CD4-positive, alpha-beta T cell (primary cell): ENCODE results near the gene TPRG1L. TPM values are rescaled to one million over a fixed set of nuclear protein-coding genes. Genes with fewer than 3 reads are reported as not detected.

ENCODE experiments used
- ATAC-seq: fragments of 200-7000 bp; cut with Tn5 transposase; one replicate; pipeline ENCODE4 v1.10.0; 2022; ENCODE audit warnings: mild to moderate bottlenecking; ENCODE audit not compliant: poor library complexity
- CTCF ChIA-PET: fragments of 350-600 bp; sonication (Branson Sonifier 250); formaldehyde crosslinking; loops from one replicate; lab custom pipeline; 2021; ENCODE audit warnings: antibody characterized with exemption, inconsistent platforms; lab: Charles Lee
- POLR2A ChIA-PET: fragments of 350-600 bp; sonication (Branson Sonifier 250); formaldehyde crosslinking; loops from one replicate; lab custom pipeline; 2021; ENCODE audit warnings: antibody characterized with exemption, inconsistent platforms; lab: Charles Lee
- DNase-seq, 14 experiments: peaks; one replicate each; pipeline ENCODE4 v3.0.0-alpha.2; 2013 to 2020; ENCODE audit warnings: mixed read lengths in 2 of 14
- H3K27ac ChIP-seq, 2 donors: one replicate each; pipeline versions ENCODE4 v1.5.1 to v1.7.0; 2013; ENCODE audit warnings: low read length in 2 of 2, low read depth in 1 of 2, mild to moderate bottlenecking in 1 of 2
- H3K27me3 ChIP-seq, 2 experiments: 1 replicate in 1 of 2; 2 replicates in 1 of 2; pipeline versions ENCODE4 v1.6.1 to v1.7.0; 2013; ENCODE audit warnings: low read length in 2 of 2, control low read depth in 1 of 2, mild to moderate bottlenecking in 1 of 2, moderate library complexity in 1 of 2; ENCODE audit not compliant: insufficient read depth in 2 of 2, control insufficient read depth in 1 of 2
- H3K36me3 ChIP-seq: one replicate; pipeline ENCODE4 v1.6.1; 2013; ENCODE audit warnings: low read length, control low read depth; ENCODE audit not compliant: insufficient read depth
- H3K4me1 ChIP-seq: one replicate; pipeline ENCODE4 v1.6.1; 2013; ENCODE audit warnings: low read length, control low read depth; ENCODE audit not compliant: insufficient read depth
- H3K4me3 ChIP-seq: one replicate; pipeline ENCODE4 v1.5.1; 2013; ENCODE audit warnings: mild to moderate bottlenecking, low read length, moderate library complexity
- H3K9me3 ChIP-seq, 2 experiments: 1 replicate in 1 of 2; 2 replicates in 1 of 2; pipeline versions ENCODE4 v1.6.1 to v1.7.0; 2013; ENCODE audit warnings: low read length in 2 of 2, mild to moderate bottlenecking in 2 of 2, control low read depth in 1 of 2, moderate library complexity in 1 of 2; ENCODE audit not compliant: control insufficient read depth in 1 of 2, insufficient read depth in 1 of 2
- H3K27ac Mint-ChIP-seq: one replicate; pipeline ENCODE4 v1.8.0; 2020; ENCODE audit warnings: mixed read lengths
- H3K27me3 Mint-ChIP-seq: one replicate; pipeline ENCODE4 v1.8.0; 2021; ENCODE audit warnings: mixed read lengths
- H3K36me3 Mint-ChIP-seq: one replicate; pipeline ENCODE4 v1.8.0; 2021; ENCODE audit warnings: low read depth, mixed read lengths
- H3K4me1 Mint-ChIP-seq: one replicate; pipeline ENCODE4 v1.8.0; 2021; ENCODE audit warnings: low read depth, mixed read lengths
- H3K4me3 Mint-ChIP-seq: one replicate; pipeline ENCODE4 v1.8.0; 2020; ENCODE audit warnings: mild to moderate bottlenecking, mixed read lengths
- H3K9me3 Mint-ChIP-seq: one replicate; pipeline ENCODE4 v1.8.0; 2020; ENCODE audit warnings: mixed read lengths
- intact Hi-C, 2 experiments: fragments of 100-400 bp; cut with DNase I in 1 of 2; cut with micrococcal nuclease in 1 of 2; formaldehyde crosslinking; loops; one replicate each; pipeline versions ENCODE4 v1.15.1 to v1.9.0; 2023 to 2025; cut with DNase I, micrococcal nuclease
- total RNA-seq, 174 experiments: library from RNA in 2 of 174; stranded (reverse) in 2 of 174; gene quantifications; one replicate each; pipeline ENCODE4 v1.2.3 and lab custom pipeline; 2021 to 2026
- TF ChIP-seq, protein P1 (sequence below): fragments of 200-600 bp; IDR thresholded peaks from one replicate; pipeline ENCODE4 v1.8.0; 2022; ENCODE audit warnings: antibody characterized with exemption, mild to moderate bottlenecking

The TPRG1L gene
- total RNA-seq, 2 experiments from 2014 or later = 46.5 to 48.3 TPM

DNA sequence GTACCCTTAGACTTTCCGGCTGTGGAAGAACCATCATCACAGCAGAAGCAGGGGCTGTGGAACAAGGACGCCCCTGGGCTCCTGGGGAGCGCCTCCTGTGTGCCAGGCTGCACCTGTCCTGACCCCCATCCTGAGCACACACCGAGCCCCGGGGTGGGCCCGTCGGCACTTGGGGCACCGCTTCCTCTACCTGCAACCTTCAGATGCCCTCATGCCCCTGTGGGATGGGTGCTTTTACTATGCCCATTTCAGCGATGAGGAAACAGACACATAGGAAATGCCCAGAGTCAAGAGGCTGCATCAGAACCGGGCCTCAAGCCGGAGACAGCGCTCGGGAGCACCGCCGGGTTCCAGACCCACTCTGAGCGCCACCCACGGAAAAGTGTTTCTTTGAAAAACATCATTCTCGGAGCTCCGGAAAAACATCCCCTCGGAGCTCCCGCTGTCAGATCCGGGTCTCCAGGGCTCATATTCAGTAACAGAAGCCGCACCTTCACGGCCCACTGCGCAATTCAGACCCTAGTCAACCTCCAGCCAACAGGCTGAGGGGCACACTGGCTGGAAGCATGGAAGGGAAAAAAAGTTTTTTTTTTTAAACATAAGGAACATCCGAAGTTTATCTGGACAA is 8.0 kb downstream of the TPRG1L start:
- intact Hi-C loops = no loop called here
- no peak overlapping the region for H3K27ac Mint-ChIP-seq

DNA sequence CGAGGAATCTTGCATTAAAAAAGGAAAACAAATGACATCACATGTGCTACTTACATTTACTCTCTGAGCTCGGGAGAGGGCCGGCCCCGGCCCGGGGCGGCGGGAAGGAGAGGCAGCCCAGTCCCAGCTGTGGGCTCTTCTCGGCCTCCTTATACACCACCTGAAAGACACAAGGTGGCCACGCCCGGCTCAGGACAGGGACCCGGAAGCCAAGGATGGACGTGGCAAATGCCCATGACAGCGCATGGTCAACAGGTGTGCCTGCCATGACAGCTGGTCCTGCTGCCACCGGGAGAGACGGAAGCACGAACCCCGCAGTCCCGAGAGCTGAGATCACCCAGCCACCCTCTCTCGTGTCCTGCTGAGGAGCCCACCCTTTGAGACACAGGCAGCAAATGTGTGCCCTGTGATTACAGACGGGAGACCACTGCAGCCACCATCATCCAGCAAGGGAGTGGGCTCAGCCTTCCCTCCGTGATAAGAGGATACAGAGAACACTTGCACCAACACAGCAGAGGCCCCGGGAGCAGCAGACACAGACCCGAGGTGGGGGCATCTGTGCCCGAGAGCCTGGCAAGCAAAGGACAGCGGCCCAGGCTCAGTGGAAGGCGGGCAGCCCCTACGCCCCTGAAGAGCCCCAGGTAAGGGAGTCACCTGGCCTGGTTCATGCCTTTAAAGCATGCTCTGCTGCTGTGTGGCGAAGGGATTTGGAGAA is 8.7 kb downstream of the TPRG1L start:
- H3K27ac ChIP-seq = no peak overlapping the region
- DNase-seq = no peak
- no peaks in the 10 kb centered on the region for H3K27me3 Mint-ChIP-seq
- ChIA-PET POLR2A (no interaction called here), CTCF (no interaction called here)
- peaks cover 87% of the 10 kb centered on the region for H3K36me3 ChIP-seq
- no peak for ATAC-seq
- H3K36me3 Mint-ChIP-seq = peaks cover 69% of the 10 kb centered on the region
- no peaks in the 10 kb centered on the region for H3K9me3 ChIP-seq
- no peaks in the 10 kb centered on the region for H3K4me1 Mint-ChIP-seq
- H3K9me3 Mint-ChIP-seq = no peaks in the 10 kb centered on the region
- peaks cover 2% of the 10 kb centered on the region for H3K4me1 ChIP-seq
- H3K27ac Mint-ChIP-seq = no peak overlapping the region
- TF ChIP-seq, protein P1, sequence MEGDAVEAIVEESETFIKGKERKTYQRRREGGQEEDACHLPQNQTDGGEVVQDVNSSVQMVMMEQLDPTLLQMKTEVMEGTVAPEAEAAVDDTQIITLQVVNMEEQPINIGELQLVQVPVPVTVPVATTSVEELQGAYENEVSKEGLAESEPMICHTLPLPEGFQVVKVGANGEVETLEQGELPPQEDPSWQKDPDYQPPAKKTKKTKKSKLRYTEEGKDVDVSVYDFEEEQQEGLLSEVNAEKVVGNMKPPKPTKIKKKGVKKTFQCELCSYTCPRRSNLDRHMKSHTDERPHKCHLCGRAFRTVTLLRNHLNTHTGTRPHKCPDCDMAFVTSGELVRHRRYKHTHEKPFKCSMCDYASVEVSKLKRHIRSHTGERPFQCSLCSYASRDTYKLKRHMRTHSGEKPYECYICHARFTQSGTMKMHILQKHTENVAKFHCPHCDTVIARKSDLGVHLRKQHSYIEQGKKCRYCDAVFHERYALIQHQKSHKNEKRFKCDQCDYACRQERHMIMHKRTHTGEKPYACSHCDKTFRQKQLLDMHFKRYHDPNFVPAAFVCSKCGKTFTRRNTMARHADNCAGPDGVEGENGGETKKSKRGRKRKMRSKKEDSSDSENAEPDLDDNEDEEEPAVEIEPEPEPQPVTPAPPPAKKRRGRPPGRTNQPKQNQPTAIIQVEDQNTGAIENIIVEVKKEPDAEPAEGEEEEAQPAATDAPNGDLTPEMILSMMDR = no peak
- intact Hi-C loops = no loop called here
- H3K27me3 ChIP-seq = no peaks in the 10 kb centered on the region
- no peak overlapping the region for H3K4me3 ChIP-seq
- H3K4me3 Mint-ChIP-seq = no peak overlapping the region

More for the DNA sequence above, 8.0 kb downstream of the TPRG1L start:
- ChIA-PET POLR2A (no interaction called here), CTCF (no interaction called here)
- Mint-ChIP-seq H3K9me3 (no peaks in the 10 kb centered on the region), H3K36me3 (peaks cover 66% of the 10 kb centered on the region), H3K4me3 (no peak overlapping the region), H3K27me3 (no peaks in the 10 kb centered on the region), H3K4me1 (no peaks in the 10 kb centered on the region)
- no peaks in the 10 kb centered on the region for H3K27me3 ChIP-seq
- ATAC-seq (no peak), DNase-seq (no peak)
- H3K4me1 ChIP-seq = peaks cover 2% of the 10 kb centered on the region
- TF ChIP-seq, protein P1 = no peak
- no peaks in the 10 kb centered on the region for H3K9me3 ChIP-seq
- peaks cover 87% of the 10 kb centered on the region for H3K36me3 ChIP-seq
- no peak overlapping the region for H3K27ac ChIP-seq
- no peak overlapping the region for H3K4me3 ChIP-seq

DNA sequence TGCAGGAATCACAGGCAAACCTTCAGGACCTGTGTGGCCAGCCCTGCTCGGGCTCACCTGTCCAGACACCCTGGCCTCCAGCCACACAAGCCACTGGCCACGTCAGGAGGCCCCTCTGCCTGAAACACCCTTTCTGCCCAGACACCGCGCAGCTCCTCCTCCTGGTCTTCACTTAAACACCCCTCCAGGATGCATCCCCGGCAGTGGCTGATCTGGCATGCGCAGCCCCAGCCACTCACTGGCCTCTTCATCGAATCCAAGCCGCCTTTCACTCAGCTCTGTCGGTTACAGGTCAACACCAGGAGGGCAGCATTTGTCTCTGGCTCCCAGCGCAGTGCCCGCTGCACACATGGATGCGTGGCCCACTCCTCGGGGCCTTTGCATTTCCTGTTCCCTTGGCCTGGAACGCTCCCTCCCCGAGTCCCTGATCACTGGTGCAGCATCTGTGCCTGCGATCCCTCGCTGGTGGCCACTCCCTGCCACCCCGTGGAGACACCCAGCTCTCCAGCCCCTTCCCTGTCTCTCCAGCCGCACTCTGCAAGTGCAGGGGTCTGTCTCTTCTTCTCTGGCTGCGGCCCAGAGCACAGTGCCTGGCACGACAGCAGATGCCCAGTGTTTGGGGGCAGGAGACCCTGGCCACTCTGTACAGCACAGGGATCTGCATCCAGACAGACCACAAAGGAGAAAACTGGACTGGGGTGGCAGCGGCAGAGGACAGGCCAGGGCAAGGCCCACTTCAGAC is 9.4 kb downstream of the TPRG1L start:
- TF ChIP-seq, protein P1 = no peak
- Mint-ChIP-seq H3K27me3 (no peaks in the 10 kb centered on the region), H3K9me3 (no peaks in the 10 kb centered on the region), H3K4me1 (no peaks in the 10 kb centered on the region), H3K27ac (no peak overlapping the region), H3K36me3 (peaks cover 68% of the 10 kb centered on the region), H3K4me3 (no peak overlapping the region)
- ChIA-PET CTCF (no interaction called here), POLR2A (no interaction called here)
- ATAC-seq = no peak
- intact Hi-C loops = no loop called here
- no peak for DNase-seq
- Histone ChIP-seq H3K4me3 (no peak overlapping the region), H3K36me3 (peaks cover 87% of the 10 kb centered on the region), H3K9me3 (no peaks in the 10 kb centered on the region), H3K27ac (no peak overlapping the region), H3K27me3 (no peaks in the 10 kb centered on the region), H3K4me1 (peaks cover 2% of the 10 kb centered on the region)
